ENCODE measurements around the gene CREBBP. TPM values are rescaled to one million over a fixed set of nuclear protein-coding genes. Genes with fewer than 3 reads are reported as not detected.
"Not testable (repeated sequence)": the region's sequence is repeated elsewhere in the genome, so short reads cannot be mapped to it uniquely, and the experiment has no call there.

CREBBP gene
- total RNA-seq (16.2 and 22.6 TPM in 2 replicates), polyA plus RNA-seq (6.1 and 8.0 TPM in 2 replicates), polyA minus RNA-seq (ENCODE audit: low replicate concordance) (57.1 and 89.5 TPM in 2 replicates)
- polyA plus RNA-seq (2012) = 14.5 and 24.9 TPM in 2 replicates

DNA sequence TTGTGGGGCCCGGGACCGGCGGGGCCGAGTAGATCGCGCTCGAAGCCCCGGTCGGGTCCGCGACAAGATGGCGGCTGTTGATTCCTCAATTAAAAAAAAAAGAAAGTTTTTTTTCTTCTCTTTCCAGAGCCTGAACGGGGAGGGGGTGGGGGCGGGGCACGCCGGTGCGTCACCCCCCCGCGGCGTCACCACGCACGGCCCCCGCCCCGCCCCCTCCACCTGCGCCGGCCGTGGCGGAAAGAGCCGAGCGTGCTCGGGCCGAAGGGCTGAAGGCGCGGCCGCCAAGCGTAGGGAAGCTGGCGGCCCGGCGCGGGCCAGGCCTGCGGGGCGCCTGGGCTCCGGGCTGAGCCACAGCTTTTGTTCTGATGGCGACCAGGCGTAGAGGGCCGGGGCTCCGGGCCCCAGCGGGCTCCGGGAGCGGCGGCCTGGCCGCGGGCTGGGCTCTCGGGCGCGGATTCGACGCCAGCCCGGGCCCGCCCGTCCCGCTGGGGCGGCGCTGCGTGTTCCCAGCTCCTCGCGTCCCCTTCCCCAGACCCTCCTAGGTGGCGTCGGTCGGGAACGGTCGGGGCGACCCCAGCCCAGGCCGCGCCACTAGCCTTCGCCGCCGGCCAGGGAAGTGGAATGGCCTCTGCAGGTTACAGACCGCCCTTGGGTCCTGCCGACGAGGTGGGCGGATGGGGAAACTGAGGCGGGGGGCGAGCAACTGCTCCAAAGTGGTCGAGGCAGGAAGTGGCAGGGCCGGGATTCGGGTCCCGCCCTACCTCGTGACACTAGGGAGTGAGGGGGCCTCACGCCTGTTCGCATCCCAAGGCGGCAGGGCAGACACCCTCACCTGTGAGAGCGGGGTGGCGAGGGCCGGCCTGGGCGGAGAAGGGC is at the start of gene CREBBP:
CREBBP (minus strand) TSS at position 91 of the 876 bp plus-strand sequence. CDS start 797 bp downstream, outside the sequence.
- H3K27me3 ChIP-seq (ENCODE audit: control insufficient read depth, insufficient read depth, low read length) = no peaks in the 10 kb centered on the region
- peak within 1 kb of the TSS; percentile 70 for H3K27ac ChIP-seq (ENCODE audit: insufficient read depth, low read length)
- H3K4me1 ChIP-seq (ENCODE audit: control insufficient read depth, extremely low read depth, insufficient read depth, low read length) = peaks cover 6% of the 10 kb centered on the region
- peak within 1 kb of the TSS; percentile 88 for H2AFZ ChIP-seq (ENCODE audit: low read length)
- H3K9ac ChIP-seq (ENCODE audit: insufficient read depth, low read length) = peak within 1 kb of the TSS; percentile 87
- H3K4me2 ChIP-seq (ENCODE audit: extremely low read depth, insufficient read depth, low read length) = peak within 1 kb of the TSS; percentile 79
- H3K4me3 ChIP-seq (replicated peaks in 1 of 4; ENCODE audit: control extremely low read depth in 1 of 4, insufficient read depth in 1 of 4, low read depth in 3 of 4, low read length in 4 of 4) = peak within 1 kb of the TSS; percentile 81 to 94 (median 89)
- no peaks in the 10 kb centered on the region for H3K9me3 ChIP-seq (ENCODE audit: control insufficient read depth, insufficient read depth, low read depth, low read length)
- peak; percentile 78 to 87 for DNase-seq (ENCODE audit: low read depth in 2 of 2)
- no peaks in the 10 kb centered on the region for H3K36me3 ChIP-seq (ENCODE audit: control insufficient read depth, insufficient read depth, low read length)
- peaks cover 40% of the 10 kb centered on the region for H3K79me2 ChIP-seq (ENCODE audit: control insufficient read depth, insufficient read depth, low read length)
- peaks cover 11% of the 10 kb centered on the region for H4K20me1 ChIP-seq (ENCODE audit: control insufficient read depth, extremely low read depth, insufficient read depth, low read length)
- TF ChIP-seq, protein P1, sequence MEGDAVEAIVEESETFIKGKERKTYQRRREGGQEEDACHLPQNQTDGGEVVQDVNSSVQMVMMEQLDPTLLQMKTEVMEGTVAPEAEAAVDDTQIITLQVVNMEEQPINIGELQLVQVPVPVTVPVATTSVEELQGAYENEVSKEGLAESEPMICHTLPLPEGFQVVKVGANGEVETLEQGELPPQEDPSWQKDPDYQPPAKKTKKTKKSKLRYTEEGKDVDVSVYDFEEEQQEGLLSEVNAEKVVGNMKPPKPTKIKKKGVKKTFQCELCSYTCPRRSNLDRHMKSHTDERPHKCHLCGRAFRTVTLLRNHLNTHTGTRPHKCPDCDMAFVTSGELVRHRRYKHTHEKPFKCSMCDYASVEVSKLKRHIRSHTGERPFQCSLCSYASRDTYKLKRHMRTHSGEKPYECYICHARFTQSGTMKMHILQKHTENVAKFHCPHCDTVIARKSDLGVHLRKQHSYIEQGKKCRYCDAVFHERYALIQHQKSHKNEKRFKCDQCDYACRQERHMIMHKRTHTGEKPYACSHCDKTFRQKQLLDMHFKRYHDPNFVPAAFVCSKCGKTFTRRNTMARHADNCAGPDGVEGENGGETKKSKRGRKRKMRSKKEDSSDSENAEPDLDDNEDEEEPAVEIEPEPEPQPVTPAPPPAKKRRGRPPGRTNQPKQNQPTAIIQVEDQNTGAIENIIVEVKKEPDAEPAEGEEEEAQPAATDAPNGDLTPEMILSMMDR (conservative IDR thresholded peaks at IDR 0.05 in 1 of 2, IDR thresholded peaks at IDR 0.05 in 1 of 2; ENCODE audit: low read depth in 1 of 2, low read length in 2 of 2) = no peak
- TF ChIP-seq EZH2 (IDR thresholded peaks at IDR 0.05; ENCODE audit: low read length, missing control alignments) = no peak

DNA sequence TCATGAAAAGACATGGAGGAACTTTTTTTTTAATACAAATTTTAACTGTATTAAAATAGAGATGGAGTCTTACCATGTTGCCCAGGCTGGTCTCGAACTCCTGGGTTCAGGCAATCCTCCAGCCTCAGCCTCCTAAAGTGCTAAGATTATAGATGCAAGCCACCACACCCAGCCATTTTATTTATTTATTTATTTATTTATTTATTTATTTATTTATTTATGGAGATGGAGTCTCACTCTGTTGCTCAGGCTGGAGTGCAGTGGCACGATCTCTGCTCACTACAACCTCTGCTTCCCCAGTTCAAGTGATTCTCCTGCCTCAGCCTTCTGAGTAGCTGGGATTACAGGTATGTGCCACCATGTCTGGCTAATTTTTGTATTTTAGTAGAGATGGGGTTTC is 46.6 kb upstream of the CREBBP start:
- not testable (repeated sequence) for H3K4me2 ChIP-seq (ENCODE audit: extremely low read depth, insufficient read depth, low read length); H3K27ac ChIP-seq (ENCODE audit: insufficient read depth, low read length); H3K36me3 ChIP-seq (ENCODE audit: control insufficient read depth, insufficient read depth, low read length); H2AFZ ChIP-seq (ENCODE audit: low read length); H3K79me2 ChIP-seq (ENCODE audit: control insufficient read depth, insufficient read depth, low read length); H3K27me3 ChIP-seq (ENCODE audit: control insufficient read depth, insufficient read depth, low read length); H4K20me1 ChIP-seq (ENCODE audit: control insufficient read depth, extremely low read depth, insufficient read depth, low read length); H3K9me3 ChIP-seq (ENCODE audit: control insufficient read depth, insufficient read depth, low read depth, low read length); H3K4me3 ChIP-seq (replicated peaks in 1 of 4; ENCODE audit: control extremely low read depth in 1 of 4, insufficient read depth in 1 of 4, low read depth in 3 of 4, low read length in 4 of 4); H3K4me1 ChIP-seq (ENCODE audit: control insufficient read depth, extremely low read depth, insufficient read depth, low read length); DNase-seq (ENCODE audit: low read depth in 2 of 2); H3K9ac ChIP-seq (ENCODE audit: insufficient read depth, low read length)

DNA sequence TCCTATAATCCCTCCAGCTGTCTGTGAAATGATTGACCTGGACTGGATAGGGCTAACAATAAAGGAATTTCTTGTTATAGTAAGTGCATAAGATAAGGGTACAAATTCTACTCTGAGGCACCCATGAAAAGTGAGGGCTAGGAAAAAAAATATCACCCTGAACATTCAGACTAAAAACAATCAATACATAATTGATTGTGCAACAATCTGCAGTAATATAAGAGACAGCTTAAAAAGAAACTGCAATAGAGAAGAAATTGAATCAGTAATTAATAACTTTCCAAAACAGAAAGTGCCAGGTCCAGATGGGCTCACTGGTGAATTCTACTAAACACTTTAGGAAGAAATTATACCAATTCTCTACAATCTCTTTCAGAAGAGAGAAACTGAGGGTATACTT is 44.2 kb upstream of the CREBBP start:
- no peak for TF ChIP-seq EZH2 (IDR thresholded peaks at IDR 0.05; ENCODE audit: low read length, missing control alignments)
- TF ChIP-seq, protein P1 (conservative IDR thresholded peaks at IDR 0.05 in 1 of 2, IDR thresholded peaks at IDR 0.05 in 1 of 2; ENCODE audit: low read depth in 1 of 2, low read length in 2 of 2) = no peak
- Histone ChIP-seq H3K27ac (ENCODE audit: insufficient read depth, low read length) (no peak overlapping the region), H3K79me2 (ENCODE audit: control insufficient read depth, insufficient read depth, low read length) (no peaks in the 10 kb centered on the region), H3K4me2 (ENCODE audit: extremely low read depth, insufficient read depth, low read length) (no peak overlapping the region), H3K36me3 (ENCODE audit: control insufficient read depth, insufficient read depth, low read length) (no peaks in the 10 kb centered on the region), H3K9me3 (ENCODE audit: control insufficient read depth, insufficient read depth, low read depth, low read length) (no peaks in the 10 kb centered on the region), H3K9ac (ENCODE audit: insufficient read depth, low read length) (no peak overlapping the region), H4K20me1 (ENCODE audit: control insufficient read depth, extremely low read depth, insufficient read depth, low read length) (no peaks in the 10 kb centered on the region), H3K27me3 (ENCODE audit: control insufficient read depth, insufficient read depth, low read length) (no peaks in the 10 kb centered on the region), H3K4me1 (ENCODE audit: control insufficient read depth, extremely low read depth, insufficient read depth, low read length) (no peaks in the 10 kb centered on the region), H2AFZ (ENCODE audit: low read length) (no peak overlapping the region), H3K4me3 (replicated peaks in 1 of 4; ENCODE audit: control extremely low read depth in 1 of 4, insufficient read depth in 1 of 4, low read depth in 3 of 4, low read length in 4 of 4) (no peak overlapping the region)
- no peak for DNase-seq (ENCODE audit: low read depth in 2 of 2)
